ENCODE measurements around the gene ZNF292. TPM values are rescaled to one million over a fixed set of nuclear protein-coding genes. Genes with fewer than 3 reads are reported as not detected.
"Not testable (repeated sequence)": the region's sequence is repeated elsewhere in the genome, so short reads cannot be mapped to it uniquely, and the experiment has no call there.

Gene ZNF292
- total RNA-seq, 1 donor from 2014 or later: 30.4 TPM

DNA sequence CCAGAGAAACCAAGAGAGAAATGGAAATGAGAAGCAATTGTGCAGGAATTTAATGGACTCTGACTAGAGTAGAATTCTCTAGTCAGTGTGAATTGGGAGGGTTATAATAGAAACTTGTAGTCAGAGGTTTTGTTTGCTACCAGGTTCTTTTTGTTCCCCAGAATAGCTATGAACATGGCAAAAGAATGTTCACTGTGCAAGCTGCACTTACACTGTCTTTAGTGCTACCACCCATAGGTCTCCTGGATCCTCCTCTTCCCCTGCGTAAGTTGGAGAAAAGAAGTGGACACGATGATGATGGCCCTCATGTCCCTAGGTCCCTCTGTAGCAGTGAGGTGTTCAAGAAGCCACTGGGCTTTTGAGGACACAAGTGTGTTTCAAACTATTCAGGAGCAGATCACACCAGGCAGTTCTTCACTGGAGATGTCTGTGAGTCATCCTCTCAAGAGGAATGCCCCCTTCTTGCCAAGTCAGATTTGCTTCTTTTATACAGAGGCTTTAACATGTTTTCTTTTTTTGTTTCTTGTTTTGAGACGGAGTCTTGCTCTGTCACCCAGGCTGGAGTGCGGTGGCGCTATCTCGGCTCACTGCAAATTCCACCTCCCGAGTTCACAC, 119.4 kb downstream of the ZNF292 start:
- no peak for DNase-seq (ENCODE audit: low spot score)

DNA sequence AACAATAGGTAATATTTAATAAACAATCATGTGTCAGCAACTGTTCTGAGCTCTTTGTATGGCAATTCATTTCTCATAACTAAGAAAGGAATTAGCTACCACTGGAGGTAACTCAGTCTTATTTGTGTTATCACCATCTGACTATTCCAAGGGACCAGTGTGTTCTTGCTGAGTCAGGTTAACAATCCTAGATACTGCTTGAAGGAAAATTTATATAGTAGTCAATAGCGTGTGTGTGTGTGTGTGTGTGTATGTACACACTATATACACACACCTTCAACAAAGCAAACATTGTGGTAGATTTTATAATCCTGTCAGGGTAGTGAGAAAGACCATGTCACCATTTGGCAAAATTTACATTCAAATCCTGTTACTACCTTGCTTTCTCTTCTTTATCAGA, 121.3 kb downstream of the ZNF292 start:
- no peak for DNase-seq (ENCODE audit: low spot score)

DNA sequence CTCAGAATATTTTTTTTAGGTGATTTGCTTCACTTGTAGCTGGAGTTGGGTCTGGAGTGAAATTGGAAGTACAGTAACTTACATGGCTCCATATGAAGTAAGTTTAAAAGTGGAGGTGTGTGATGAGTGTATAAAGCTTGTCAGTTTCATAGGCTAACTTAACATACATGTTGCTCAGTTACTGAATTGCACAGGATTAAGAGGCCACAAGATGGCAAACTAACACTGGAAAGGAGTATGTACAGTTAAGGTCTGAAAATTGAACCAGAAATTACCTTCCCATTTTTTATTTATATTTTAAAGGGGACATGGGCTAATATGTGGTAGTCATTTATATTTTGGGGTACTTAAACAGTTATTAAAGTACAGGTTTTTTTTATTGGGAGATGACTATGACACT, 121.8 kb downstream of the ZNF292 start:
- no peak for DNase-seq (ENCODE audit: low spot score)

DNA sequence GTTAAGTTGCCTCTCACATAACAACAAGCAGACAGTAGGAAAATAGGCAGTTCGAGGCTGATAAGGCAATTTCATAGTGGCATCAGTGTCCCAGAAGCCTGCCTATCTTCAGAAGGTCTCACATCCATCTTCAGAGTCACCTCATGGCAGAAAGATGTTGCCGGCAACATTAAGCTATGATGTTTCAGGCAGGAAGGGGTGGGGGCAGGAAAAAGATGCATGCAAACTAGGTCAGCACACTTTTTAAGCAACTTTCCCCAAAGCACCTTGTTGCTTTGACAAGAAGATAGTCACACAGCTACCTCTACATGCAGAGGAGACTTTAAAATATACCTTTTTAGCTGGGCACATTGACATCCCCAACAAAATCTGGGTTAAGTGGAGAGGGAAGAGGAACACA, 123.8 kb downstream of the ZNF292 start:
- no peak for DNase-seq (ENCODE audit: low spot score)

DNA sequence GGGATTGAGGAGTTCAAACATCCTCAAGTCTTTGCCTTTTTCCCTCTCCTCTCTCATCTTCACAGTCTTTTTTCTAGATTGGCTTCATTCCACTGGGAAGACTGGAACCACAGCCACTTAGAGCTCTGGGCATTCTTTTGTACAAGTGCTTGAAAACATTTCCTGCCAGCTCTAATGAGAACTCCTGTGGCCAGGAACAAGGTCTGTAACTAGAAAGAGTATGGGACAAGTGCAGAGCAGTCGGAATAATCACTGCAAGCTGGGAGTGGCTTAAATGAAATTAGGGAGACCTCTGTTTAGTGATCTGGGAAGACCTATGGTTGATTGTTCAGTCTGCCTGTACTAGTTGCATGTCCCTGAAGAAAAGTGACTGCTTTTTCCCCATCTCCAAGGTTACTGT, 126.1 kb downstream of the ZNF292 start:
- no peak for DNase-seq (ENCODE audit: low spot score)

DNA sequence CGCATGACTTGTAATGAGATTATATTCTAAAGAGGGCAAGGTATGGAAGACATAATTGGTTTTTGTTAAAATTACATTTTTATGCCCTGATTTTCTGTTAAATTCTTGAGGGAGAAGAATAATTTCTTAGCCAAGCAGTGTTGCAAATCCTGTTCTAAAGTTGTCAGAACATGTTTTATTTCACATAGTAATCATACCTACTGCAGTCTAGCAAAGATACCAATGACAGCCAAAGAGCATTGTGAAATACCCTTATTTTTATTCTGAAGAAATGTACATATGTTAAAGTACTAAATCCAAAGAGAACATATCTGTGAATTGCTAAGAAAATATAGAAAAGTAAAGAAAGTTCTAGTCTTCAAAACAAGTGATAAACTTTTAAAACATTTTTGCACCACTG, 127.4 kb downstream of the ZNF292 start:
- no peak for DNase-seq (ENCODE audit: low spot score)

DNA sequence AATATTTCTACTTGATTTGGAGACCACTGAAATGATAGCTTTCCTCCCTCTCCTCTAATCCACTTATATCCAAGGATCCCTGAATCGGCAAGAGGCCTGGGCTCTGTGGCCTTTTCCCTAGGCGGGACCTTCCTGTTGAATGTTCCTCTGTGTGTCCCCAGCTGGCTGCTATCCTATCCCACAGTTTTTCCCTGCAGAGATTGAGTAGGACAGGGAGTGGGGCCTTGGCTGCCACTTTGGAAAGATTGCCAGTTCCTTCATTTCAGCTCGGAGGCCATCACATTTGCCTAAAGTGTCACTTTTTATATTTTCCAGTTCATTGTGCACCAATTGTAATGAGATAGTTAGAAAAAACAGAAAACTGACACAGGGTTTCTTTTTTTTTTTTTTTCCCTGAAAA, 128.1 kb downstream of the ZNF292 start:
- no peak for DNase-seq (ENCODE audit: low spot score)

DNA sequence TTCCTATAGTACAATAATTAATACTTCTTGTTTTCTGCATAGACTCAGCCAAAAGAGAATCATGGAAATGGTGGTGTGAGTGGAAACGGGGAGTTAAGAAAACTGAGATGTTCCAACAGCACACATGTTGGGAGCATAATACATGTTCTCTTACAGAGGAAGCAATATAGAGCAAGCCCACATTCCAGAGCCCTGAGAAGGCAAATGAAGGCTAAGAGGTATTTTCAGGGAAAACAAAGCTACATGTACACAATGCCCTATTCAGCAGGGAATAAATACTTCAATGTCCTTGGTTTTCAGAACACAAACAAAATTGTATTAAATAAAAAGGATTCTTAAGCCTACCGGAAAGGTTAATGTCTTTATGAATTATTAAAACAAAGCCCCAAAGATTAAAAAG, 131.9 kb downstream of the ZNF292 start:
- no peak for DNase-seq (ENCODE audit: low spot score)

DNA sequence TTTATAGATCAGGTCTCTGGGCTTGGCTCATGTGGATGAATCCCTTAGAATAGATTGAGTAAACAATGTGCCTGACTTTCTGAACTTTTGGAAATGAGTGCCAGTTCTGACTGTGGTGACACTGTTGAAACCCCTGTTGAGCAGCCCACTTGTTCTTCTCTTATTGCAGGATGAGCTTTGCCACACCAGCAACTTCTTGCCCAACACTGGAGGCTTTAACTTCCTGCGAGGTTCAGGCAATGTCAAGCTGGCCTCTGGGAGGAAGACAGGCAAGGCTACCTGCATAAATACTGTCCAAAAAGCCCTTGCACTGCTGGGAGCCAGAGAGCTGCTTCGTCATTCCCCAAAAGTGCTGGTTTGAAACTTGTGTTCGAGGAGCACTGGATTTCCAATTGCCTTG, 134.2 kb downstream of the ZNF292 start:
- DNase-seq (ENCODE audit: low spot score): no peak

DNA sequence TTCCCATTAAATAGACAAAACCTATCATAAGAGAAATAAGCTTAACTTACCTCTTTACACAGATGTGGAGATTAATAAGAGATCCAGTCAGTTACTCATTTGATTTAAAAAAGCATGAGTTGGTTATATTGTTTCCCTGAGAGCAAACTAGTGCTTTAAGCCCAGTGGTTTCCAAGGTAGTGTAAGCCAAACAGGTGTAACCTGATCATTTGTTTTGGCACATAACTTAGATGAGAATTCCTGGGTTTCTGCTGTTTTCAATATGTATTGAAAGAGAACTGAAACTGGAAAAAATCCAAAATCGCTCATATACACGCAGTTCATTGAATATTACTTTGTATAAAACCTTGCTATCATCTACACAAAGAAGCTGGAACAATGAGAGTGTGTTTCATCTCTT, 136.5 kb downstream of the ZNF292 start:
- no peak for DNase-seq (ENCODE audit: low spot score)

DNA sequence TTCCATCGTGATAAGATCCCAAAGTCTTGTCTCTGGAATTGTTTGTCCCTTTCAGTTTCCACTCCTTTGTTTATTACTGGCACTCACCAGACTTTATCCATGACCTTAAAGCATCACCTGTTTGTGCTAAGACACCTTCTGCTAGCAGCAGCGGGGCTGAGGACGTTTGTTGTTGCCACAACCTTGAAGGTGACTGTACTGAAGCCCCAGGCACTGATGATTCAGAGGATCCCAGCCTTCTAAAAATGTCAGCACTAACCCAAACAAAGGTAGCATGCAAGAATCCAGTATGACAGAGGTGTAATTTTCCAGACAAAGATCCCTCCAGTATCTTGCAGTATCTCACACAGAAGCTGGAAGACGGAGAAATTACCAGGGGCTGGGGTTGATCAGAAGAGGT, 138.2 kb downstream of the ZNF292 start:
- no peak for DNase-seq (ENCODE audit: low spot score)

DNA sequence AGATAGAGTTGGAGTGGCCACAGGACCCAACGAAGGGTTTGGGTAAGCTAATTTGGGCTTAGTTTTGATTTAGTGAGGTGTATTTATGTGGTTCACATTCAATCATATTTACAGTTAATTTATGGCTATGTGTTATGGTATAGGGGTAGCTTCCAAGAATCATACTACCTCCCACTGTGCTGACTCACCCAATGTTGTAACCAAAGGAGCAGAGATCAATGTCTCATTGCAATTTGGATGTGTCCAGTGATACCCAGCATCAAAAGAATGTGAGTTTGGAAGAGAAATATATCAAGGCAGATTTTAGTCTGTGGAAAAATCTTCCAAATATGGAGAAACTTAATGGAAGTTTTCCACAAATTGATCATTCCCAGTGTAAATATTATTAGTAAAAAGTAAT, 141.8 kb downstream of the ZNF292 start:
- no peak for DNase-seq (ENCODE audit: low spot score)

DNA sequence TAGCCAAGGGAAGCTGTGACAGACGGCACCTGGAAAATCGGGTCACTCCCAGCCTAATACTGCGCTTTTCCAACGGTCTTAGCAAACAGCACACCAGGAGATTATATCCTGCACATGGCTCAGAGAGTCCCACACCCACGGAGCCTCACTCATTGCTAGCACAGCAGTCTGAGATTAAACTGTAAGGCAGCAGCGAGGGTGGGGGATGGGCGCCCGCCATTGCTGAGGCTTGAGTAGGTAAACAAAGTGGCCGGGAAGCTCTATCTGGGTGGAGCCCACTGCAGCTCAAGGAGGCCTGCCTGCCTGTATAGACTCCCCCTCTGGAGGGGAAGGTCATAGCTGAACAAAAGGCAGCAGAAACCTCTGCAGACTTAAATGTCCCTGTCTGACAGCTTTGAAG, 145.9 kb downstream of the ZNF292 start:
- DNase-seq (ENCODE audit: low spot score): not testable (repeated sequence)

DNA sequence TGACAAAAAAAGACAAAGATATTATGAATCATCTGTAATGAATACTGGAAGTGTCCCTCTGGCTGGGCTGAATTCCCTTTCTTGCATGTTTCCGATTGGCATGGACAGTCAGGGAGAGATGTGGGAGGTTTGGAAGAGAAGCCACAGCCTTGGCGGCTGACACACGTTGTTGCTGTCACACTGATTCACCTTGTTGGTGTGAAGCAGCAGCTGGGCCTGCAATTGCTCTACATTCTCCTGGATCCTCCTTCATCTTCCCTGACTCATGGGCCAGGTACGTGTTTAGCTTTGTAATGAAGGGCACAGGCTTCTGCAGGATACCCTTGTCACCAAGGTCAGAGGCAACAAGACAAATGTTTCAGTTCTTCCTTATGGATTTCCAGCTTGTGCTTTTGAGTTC, 153.6 kb downstream of the ZNF292 start:
- no peak for DNase-seq (ENCODE audit: low spot score)

DNA sequence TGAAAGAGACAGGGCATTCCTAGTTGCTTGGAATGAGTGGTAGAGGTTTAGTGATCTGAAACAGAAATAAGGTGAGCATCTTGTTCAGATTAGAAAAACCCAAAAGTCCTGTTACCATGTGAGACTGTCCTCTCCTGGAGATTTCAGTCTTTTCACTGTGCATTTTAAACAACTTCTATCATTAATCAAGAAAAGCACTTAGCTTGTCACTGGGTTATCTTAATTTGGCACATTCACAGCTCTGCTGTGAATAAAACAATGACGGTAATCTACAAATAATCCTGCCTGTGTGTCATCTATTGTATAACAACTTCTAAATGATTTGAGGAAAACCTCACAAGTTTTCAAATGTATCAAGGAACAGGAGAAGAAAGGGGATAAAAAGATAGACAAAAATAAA, 157.5 kb downstream of the ZNF292 start:
- no peak for DNase-seq (ENCODE audit: low spot score)

Other genes starting within 250 kb of the ZNF292 start
- not detected for gene HTR1E, start 218.0 kb upstream of the ZNF292 start, total RNA-seq
- gene CGA, start 60.5 kb upstream of the ZNF292 start, total RNA-seq: not detected
- 6.2 TPM for gene SMIM8, start 167.0 kb downstream of the ZNF292 start, total RNA-seq
- not detected for gene GJB7, start 173.7 kb downstream of the ZNF292 start, total RNA-seq
- 3.1 TPM for gene C6orf163, start 189.2 kb downstream of the ZNF292 start, total RNA-seq

Data from mesenteric fat pad (tissue), 1 donor.